Measurements from ENCODE around the gene JMJD1C. TPM values are rescaled to one million over a fixed set of nuclear protein-coding genes. Genes with fewer than 3 reads are reported as not detected.

JMJD1C gene
- total RNA-seq, 2 experiments from 2014 or later, result 42.6 to 47.3 TPM

GRCh38 chr10:63474488-63474887 is 8.7 kb upstream of the JMJD1C start:
- DNase-seq, result no peak
- H3K36me3 Mint-ChIP-seq, result no peaks in the 10 kb centered on the region
- intact Hi-C loops (cut with micrococcal nuclease), result no loop called here
- no peak overlapping the region for H3K4me3 Mint-ChIP-seq
- no peaks in the 10 kb centered on the region for H3K9me3 Mint-ChIP-seq
- H3K27ac Mint-ChIP-seq, result no peak overlapping the region
- no peaks in the 10 kb centered on the region for H3K27me3 Mint-ChIP-seq
- H3K4me1 Mint-ChIP-seq (ENCODE audit: low read depth), result peaks cover 15% of the 10 kb centered on the region
- ChIA-PET POLR2A (no interaction called here), CTCF (no interaction called here)

- Mint-ChIP-seq H3K36me3 (no peaks in the 10 kb centered on the region), H3K4me3 (no peak overlapping the region), H3K27me3 (no peaks in the 10 kb centered on the region), H3K27ac (no peak overlapping the region), H3K9me3 (no peaks in the 10 kb centered on the region), H3K4me1 (ENCODE audit: low read depth) (peaks cover 13% of the 10 kb centered on the region)
- ChIA-PET CTCF (no interaction called here), POLR2A (no interaction called here)
- intact Hi-C loops (cut with micrococcal nuclease), result no loop called here
- DNase-seq, result no peak
Measured at GRCh38 chr10:63470928-63471327, 5.2 kb upstream of the JMJD1C start.

GRCh38 chr10:63468947-63469346 is 3.2 kb upstream of the JMJD1C start:
- intact Hi-C loops (cut with micrococcal nuclease), result loop anchor here (5.0 kb wide), 1 partner anchor 242 kb away; no protein-coding TSS in a partner anchor
- POLR2A ChIA-PET, result no interaction called here
- H3K27ac Mint-ChIP-seq, result no peak overlapping the region
- no peak overlapping the region for H3K4me3 Mint-ChIP-seq
- H3K27me3 Mint-ChIP-seq, result no peaks in the 10 kb centered on the region
- DNase-seq, result no peak
- CTCF ChIA-PET, result no interaction called here
- no peaks in the 10 kb centered on the region for H3K36me3 Mint-ChIP-seq
- peaks cover 20% of the 10 kb centered on the region for H3K4me1 Mint-ChIP-seq (ENCODE audit: low read depth)
- H3K9me3 Mint-ChIP-seq, result no peaks in the 10 kb centered on the region

- ChIA-PET CTCF (no interaction called here), POLR2A (no interaction called here)
- Mint-ChIP-seq H3K36me3 (no peaks in the 10 kb centered on the region), H3K4me1 (ENCODE audit: low read depth) (peaks cover 21% of the 10 kb centered on the region), H3K27me3 (no peaks in the 10 kb centered on the region), H3K4me3 (no peak overlapping the region), H3K27ac (no peak overlapping the region), H3K9me3 (no peaks in the 10 kb centered on the region)
- intact Hi-C loops (cut with micrococcal nuclease), result loop anchor here (2.0 to 5.0 kb wide), 2 partner anchors 199 to 241 kb away; no protein-coding TSS in a partner anchor
- no peak for DNase-seq
Measured at GRCh38 chr10:63467841-63468240, 2.1 kb upstream of the JMJD1C start.

- Mint-ChIP-seq H3K9me3 (no peaks in the 10 kb centered on the region), H3K27me3 (no peaks in the 10 kb centered on the region), H3K36me3 (no peaks in the 10 kb centered on the region), H3K4me1 (ENCODE audit: low read depth) (peaks cover 21% of the 10 kb centered on the region), H3K4me3 (peak overlapping the region; percentile 91), H3K27ac (peak overlapping the region; percentile 18)
- DNase-seq, result peak; percentile 47
- POLR2A ChIA-PET, result no interaction called here
- CTCF ChIA-PET, result interaction anchor here (0.7 to 3.0 kb wide), 5 partner anchors 134 to 300 kb away, joined by 3 to 12 read pairs (median 5); no protein-coding TSS in a partner anchor
- intact Hi-C loops (cut with micrococcal nuclease), result loop anchor here (2.0 to 5.0 kb wide), 2 partner anchors 198 to 239 kb away; no protein-coding TSS in a partner anchor
Measured at GRCh38 chr10:63466144-63466935, 563 bp upstream of the JMJD1C start.

GRCh38 chr10:63464402-63465292 is 1.1 kb downstream of the JMJD1C start:
- no peaks in the 10 kb centered on the region for H3K36me3 Mint-ChIP-seq
- no peaks in the 10 kb centered on the region for H3K9me3 Mint-ChIP-seq
- ChIA-PET CTCF (interaction anchor here (0.5 to 3.0 kb wide), 10 partner anchors 14 to 299 kb away, joined by 3 to 12 read pairs (median 5); no protein-coding TSS in a partner anchor), POLR2A (interaction anchor here (0.5 to 0.7 kb wide), 3 partner anchors 52 to 228 kb away, joined by 3 to 8 read pairs (median 4); no protein-coding TSS in a partner anchor)
- peak overlapping the region; percentile 91 for H3K4me3 Mint-ChIP-seq
- intact Hi-C loops (cut with micrococcal nuclease), result loop anchor here (1.0 to 5.0 kb wide), 3 partner anchors 56 to 237 kb away; no protein-coding TSS in a partner anchor
- H3K27ac Mint-ChIP-seq, result no peak overlapping the region
- H3K27me3 Mint-ChIP-seq, result no peaks in the 10 kb centered on the region
- no peak for DNase-seq
- peaks cover 16% of the 10 kb centered on the region for H3K4me1 Mint-ChIP-seq (ENCODE audit: low read depth)

- H3K9me3 Mint-ChIP-seq, result no peaks in the 10 kb centered on the region
- H3K27ac Mint-ChIP-seq, result no peak overlapping the region
- H3K4me3 Mint-ChIP-seq, result no peak overlapping the region
- POLR2A ChIA-PET, result no interaction called here
- no peaks in the 10 kb centered on the region for H3K36me3 Mint-ChIP-seq
- H3K4me1 Mint-ChIP-seq (ENCODE audit: low read depth), result peaks cover 17% of the 10 kb centered on the region
- DNase-seq, result no peak
- CTCF ChIA-PET, result no interaction called here
- H3K27me3 Mint-ChIP-seq, result no peaks in the 10 kb centered on the region
- intact Hi-C loops (cut with micrococcal nuclease), result no loop called here
Measured at GRCh38 chr10:63462442-63462841, 3.3 kb downstream of the JMJD1C start.

- Mint-ChIP-seq H3K4me3 (no peak overlapping the region), H3K4me1 (ENCODE audit: low read depth) (peaks cover 7% of the 10 kb centered on the region), H3K27ac (no peak overlapping the region), H3K36me3 (peaks cover 3% of the 10 kb centered on the region), H3K9me3 (no peaks in the 10 kb centered on the region), H3K27me3 (no peaks in the 10 kb centered on the region)
- intact Hi-C loops (cut with micrococcal nuclease), result no loop called here
- no peak for DNase-seq
- ChIA-PET POLR2A (no interaction called here), CTCF (interaction anchor here (0.9 kb wide), 1 partner anchor 262 kb away, joined by 3 read pairs; no protein-coding TSS in a partner anchor)
Measured at GRCh38 chr10:63458177-63458576, 7.6 kb downstream of the JMJD1C start.

GRCh38 chr10:63457594-63457993 is 8.2 kb downstream of the JMJD1C start:
- CTCF ChIA-PET, result interaction anchor here (0.9 kb wide), 1 partner anchor 263 kb away, joined by 3 read pairs; no protein-coding TSS in a partner anchor
- H3K27me3 Mint-ChIP-seq, result no peaks in the 10 kb centered on the region
- H3K4me3 Mint-ChIP-seq, result no peak overlapping the region
- H3K27ac Mint-ChIP-seq, result no peak overlapping the region
- peaks cover 7% of the 10 kb centered on the region for H3K4me1 Mint-ChIP-seq (ENCODE audit: low read depth)
- no peaks in the 10 kb centered on the region for H3K9me3 Mint-ChIP-seq
- no peak for DNase-seq
- POLR2A ChIA-PET, result no interaction called here
- H3K36me3 Mint-ChIP-seq, result peaks cover 3% of the 10 kb centered on the region
- intact Hi-C loops (cut with micrococcal nuclease), result no loop called here

GRCh38 chr10:63456437-63457210 is 9.2 kb downstream of the JMJD1C start:
- peaks cover 3% of the 10 kb centered on the region for H3K36me3 Mint-ChIP-seq

GRCh38 chr10:63455507-63455906 is 10.3 kb downstream of the JMJD1C start:
- ChIA-PET CTCF (no interaction called here), POLR2A (no interaction called here)
- DNase-seq, result no peak
- intact Hi-C loops (cut with micrococcal nuclease), result no loop called here
- Mint-ChIP-seq H3K27me3 (no peaks in the 10 kb centered on the region), H3K27ac (no peak overlapping the region), H3K9me3 (no peaks in the 10 kb centered on the region), H3K36me3 (peaks cover 3% of the 10 kb centered on the region), H3K4me1 (ENCODE audit: low read depth) (peaks cover 14% of the 10 kb centered on the region), H3K4me3 (no peak overlapping the region)

More at GRCh38 chr10:63456437-63457210, 9.2 kb downstream of the JMJD1C start:
- no peak overlapping the region for H3K4me3 Mint-ChIP-seq
- no peak overlapping the region for H3K27ac Mint-ChIP-seq
- ChIA-PET CTCF (no interaction called here), POLR2A (no interaction called here)
- intact Hi-C loops (cut with micrococcal nuclease), result no loop called here
- peaks cover 10% of the 10 kb centered on the region for H3K4me1 Mint-ChIP-seq (ENCODE audit: low read depth)
- no peaks in the 10 kb centered on the region for H3K27me3 Mint-ChIP-seq
- H3K9me3 Mint-ChIP-seq, result no peaks in the 10 kb centered on the region
- DNase-seq, result no peak
